C4-2B (cell line): ENCODE results near the gene SLC8B1.

Experiments used
- ZFX ChIP-seq: fragments of 450-650 bp; IDR thresholded peaks from 2 replicates; pipeline ENCODE4 v1.6.1; 2017
- TF ChIP-seq, protein P1 (sequence below): fragments of 450-650 bp; conservative IDR thresholded peaks from 2 replicates; pipeline ENCODE4 v1.5.1; 2017; ENCODE audit warnings: mild to moderate bottlenecking

DNA sequence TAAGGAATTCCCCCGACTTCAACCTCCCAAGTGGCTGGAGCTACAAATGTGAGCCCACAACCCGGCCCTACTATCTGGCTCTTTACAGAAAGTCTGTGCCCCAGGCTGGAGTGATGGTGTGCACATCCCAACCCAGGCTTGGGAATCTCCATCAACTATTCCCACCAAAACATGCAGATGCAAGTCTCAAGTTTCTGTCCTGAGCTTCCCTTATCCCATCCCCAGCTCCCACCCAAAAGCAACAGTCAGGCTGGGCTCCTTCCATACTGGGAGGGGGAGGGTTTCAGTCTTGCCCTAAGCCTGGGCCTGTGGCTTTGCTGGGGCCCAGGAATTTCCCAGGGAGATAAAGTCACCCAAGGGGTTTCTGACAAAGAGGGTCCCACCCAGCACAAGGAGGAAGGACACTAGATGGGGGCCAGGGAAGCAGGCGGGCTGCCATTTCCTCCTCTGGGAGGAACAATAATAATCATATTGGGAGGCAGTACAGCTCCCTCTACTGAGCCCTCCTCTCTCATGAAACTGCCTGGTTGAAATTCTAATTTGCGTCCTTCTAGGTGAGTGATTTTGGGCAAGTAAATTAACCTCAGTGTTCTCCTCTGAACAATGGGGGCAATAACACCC, 8.0 kb downstream of the SLC8B1 start:
- TF ChIP-seq, protein P1, sequence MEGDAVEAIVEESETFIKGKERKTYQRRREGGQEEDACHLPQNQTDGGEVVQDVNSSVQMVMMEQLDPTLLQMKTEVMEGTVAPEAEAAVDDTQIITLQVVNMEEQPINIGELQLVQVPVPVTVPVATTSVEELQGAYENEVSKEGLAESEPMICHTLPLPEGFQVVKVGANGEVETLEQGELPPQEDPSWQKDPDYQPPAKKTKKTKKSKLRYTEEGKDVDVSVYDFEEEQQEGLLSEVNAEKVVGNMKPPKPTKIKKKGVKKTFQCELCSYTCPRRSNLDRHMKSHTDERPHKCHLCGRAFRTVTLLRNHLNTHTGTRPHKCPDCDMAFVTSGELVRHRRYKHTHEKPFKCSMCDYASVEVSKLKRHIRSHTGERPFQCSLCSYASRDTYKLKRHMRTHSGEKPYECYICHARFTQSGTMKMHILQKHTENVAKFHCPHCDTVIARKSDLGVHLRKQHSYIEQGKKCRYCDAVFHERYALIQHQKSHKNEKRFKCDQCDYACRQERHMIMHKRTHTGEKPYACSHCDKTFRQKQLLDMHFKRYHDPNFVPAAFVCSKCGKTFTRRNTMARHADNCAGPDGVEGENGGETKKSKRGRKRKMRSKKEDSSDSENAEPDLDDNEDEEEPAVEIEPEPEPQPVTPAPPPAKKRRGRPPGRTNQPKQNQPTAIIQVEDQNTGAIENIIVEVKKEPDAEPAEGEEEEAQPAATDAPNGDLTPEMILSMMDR: no peak
- TF ChIP-seq ZFX: no peak
